Measurements from ENCODE around the gene TPRG1L. TPM values are rescaled to one million over a fixed set of nuclear protein-coding genes. Genes with fewer than 3 reads are reported as not detected.

Gene TPRG1L
- total and polyA plus RNA-seq, 7 donors: 33.9 to 66.4 (median 40.2) TPM

DNA sequence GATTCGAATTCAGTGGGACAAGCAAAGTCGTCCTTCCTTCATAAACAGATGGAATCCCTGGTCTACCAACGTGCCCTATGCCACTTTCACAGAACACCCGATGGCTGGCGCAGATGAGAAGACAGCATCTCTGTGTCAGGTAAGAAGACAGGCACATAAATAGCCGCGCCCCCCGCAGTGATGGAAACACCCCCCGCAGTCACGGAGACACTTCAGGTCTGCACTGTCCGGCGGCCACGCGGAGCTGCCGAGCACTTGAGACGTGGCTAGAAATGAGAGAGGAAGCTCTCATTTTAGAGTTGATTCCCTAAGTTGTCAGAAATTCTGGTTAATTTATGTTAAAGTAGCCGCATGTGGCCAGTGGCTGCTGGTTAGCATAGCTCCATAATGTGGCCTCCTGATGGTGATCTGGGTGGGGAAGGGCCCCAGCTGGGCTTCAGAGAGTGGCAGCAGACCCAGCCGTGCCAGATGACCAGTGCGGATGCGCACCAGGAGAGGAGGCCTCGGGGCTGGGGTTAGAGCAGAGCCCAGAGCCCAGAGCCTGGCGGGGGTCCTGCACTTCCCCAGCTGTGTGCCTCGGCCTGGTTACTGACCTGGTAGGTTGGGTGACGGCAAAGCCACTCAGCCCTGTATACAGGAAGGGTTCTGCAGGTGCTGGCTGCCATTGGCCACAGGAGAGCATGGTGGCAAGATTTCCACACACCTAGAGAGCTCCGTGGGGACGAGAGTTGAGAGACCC lies 2.9 kb downstream of the TPRG1L start:
- ATAC-seq (no peak), DNase-seq (peak in 1 of 2 donors; percentile 40)
- H3K36me3 ChIP-seq (ENCODE audit: insufficient read depth in 1 of 2, low read depth in 1 of 2): peaks cover 11 to 65% of the 10 kb centered on the region in 2 donors
- no peak overlapping the region for H3K4me3 ChIP-seq
- TF ChIP-seq CTCF (IDR thresholded peaks at IDR 0.05): no peak
- H3K27me3 ChIP-seq (ENCODE audit: insufficient read depth in 3 of 3, low read length in 2 of 3): no peaks in the 10 kb centered on the region
- H3K9me3 ChIP-seq: no peaks in the 10 kb centered on the region
- H3K4me1 ChIP-seq: peaks cover 16% of the 10 kb centered on the region
- H3K27ac ChIP-seq: no peak overlapping the region
- intact Hi-C loops (cut with DNase I): no loop called here
- WGBS, 3 donors: 90 to 92% (median 91%) methylated on average over 26 of the region's 26 CpGs

GRCh38 chr1:3628445-3628844 lies 3.6 kb downstream of the TPRG1L start:
- intact Hi-C loops (cut with DNase I): no loop called here
- peaks cover 11 to 73% of the 10 kb centered on the region in 2 donors for H3K36me3 ChIP-seq (ENCODE audit: insufficient read depth in 1 of 2, low read depth in 1 of 2)
- H3K27ac ChIP-seq: no peak overlapping the region
- H3K9me3 ChIP-seq: no peaks in the 10 kb centered on the region
- DNase-seq: no peak
- ATAC-seq: no peak
- TF ChIP-seq CTCF (IDR thresholded peaks at IDR 0.05): no peak
- WGBS, 3 donors: 83 to 86% (median 83%) methylated on average over 10 of the region's 10 CpGs
- H3K27me3 ChIP-seq (ENCODE audit: insufficient read depth in 3 of 3, low read length in 2 of 3): no peaks in the 10 kb centered on the region
- peaks cover 12% of the 10 kb centered on the region for H3K4me1 ChIP-seq
- H3K4me3 ChIP-seq: no peak overlapping the region

DNA sequence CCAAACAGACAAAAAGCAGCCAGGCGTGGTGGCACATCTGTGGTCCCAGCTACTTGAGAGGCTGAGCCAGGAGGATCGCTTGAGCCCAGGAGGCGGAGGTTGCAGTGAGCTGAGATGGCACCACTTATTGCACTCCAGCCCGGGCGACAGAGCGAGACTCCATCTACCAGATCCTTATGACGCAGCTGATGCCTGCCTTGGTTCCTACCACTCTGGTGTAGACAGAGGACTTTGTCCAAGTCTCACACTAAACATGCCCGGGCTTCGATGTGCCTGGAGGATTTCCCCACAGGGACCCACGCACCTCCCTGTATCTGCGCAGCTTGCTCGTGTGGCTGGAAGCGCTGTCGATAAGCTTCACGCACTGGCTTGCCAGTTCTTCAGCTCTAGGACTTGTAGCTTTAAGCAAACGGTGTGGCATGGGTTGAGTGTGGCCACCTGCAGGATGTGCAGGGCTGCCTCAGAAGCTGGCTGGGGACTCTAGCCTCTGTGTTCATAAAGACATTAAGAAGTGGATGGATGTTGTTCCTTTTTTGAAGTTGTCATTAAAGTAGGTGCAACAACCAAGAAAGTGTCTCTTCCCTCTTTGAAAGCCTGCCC lies 4.8 kb downstream of the TPRG1L start:
- H3K4me3 ChIP-seq: no peak overlapping the region
- H3K4me1 ChIP-seq: peaks cover 8% of the 10 kb centered on the region
- H3K36me3 ChIP-seq (ENCODE audit: insufficient read depth in 1 of 2, low read depth in 1 of 2): peaks cover 11 to 85% of the 10 kb centered on the region in 2 donors
- H3K27me3 ChIP-seq (ENCODE audit: insufficient read depth in 3 of 3, low read length in 2 of 3): no peaks in the 10 kb centered on the region
- no peaks in the 10 kb centered on the region for H3K9me3 ChIP-seq
- no peak for TF ChIP-seq CTCF (IDR thresholded peaks at IDR 0.05)
- H3K27ac ChIP-seq: no peak overlapping the region
- WGBS, 3 donors: 86 to 89% (median 89%) methylated on average over 15 to 16 of the region's 16 CpGs
- ATAC-seq: no peak
- no peak for DNase-seq
- intact Hi-C loops (cut with DNase I): no loop called here

DNA sequence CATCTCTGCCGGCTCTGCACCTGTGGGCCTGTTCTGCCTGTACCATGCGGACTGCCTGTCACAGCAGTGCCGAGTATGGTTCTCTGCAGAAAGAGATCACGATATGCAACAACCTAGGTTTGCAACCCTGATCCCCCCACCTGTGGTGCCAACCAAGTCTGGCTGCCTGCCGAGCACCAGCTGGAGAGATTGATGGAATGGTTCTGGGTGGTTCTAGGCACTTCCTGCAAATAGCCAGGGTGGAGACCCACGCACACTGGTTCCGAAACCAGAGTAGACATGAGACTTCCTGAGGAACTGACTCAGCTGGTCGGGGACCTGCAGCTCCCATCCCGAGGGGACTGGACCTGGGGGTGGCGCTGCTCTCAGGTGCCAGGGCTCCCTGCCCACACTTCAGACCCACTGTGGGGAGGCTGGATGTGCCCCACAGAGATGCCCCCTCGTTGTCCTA lies 5.4 kb downstream of the TPRG1L start:
- ATAC-seq (peak in 1 of 4 donors; percentile 24), DNase-seq (no peak)
- peaks cover 11 to 90% of the 10 kb centered on the region in 2 donors for H3K36me3 ChIP-seq (ENCODE audit: insufficient read depth in 1 of 2, low read depth in 1 of 2)
- H3K4me3 ChIP-seq: no peak overlapping the region
- WGBS, 3 donors: 65 to 70% (median 69%) methylated on average over 11 of the region's 11 CpGs
- no peak overlapping the region for H3K27ac ChIP-seq
- peaks cover 8% of the 10 kb centered on the region for H3K4me1 ChIP-seq
- intact Hi-C loops (cut with DNase I): no loop called here
- H3K27me3 ChIP-seq (ENCODE audit: insufficient read depth in 3 of 3, low read length in 2 of 3): no peaks in the 10 kb centered on the region
- TF ChIP-seq CTCF (IDR thresholded peaks at IDR 0.05): no peak
- no peaks in the 10 kb centered on the region for H3K9me3 ChIP-seq

Data from psoas muscle (tissue), 8 donors.